GM21786 (cell line): ENCODE results near the gene EVC.
"Not testable (repeated sequence)": the region's sequence is repeated elsewhere in the genome, so short reads cannot be mapped to it uniquely, and the experiment has no call there.

ENCODE experiments used
- ATAC-seq: cut with Tn5 transposase; IDR thresholded peaks from one replicate; pipeline ENCODE4 v1.9.1; 2021; ENCODE audit not compliant: unreplicated experiment

EVC gene

GRCh38 chr4:5708449-5709206 lies 2.4 kb upstream of the EVC start, which contains the start of gene EVC2:
Gene EVC2 (minus strand): TSS chr4:5708559. CDS start chr4:5708513, 46 bp downstream.
- ATAC-seq: no peak

DNA sequence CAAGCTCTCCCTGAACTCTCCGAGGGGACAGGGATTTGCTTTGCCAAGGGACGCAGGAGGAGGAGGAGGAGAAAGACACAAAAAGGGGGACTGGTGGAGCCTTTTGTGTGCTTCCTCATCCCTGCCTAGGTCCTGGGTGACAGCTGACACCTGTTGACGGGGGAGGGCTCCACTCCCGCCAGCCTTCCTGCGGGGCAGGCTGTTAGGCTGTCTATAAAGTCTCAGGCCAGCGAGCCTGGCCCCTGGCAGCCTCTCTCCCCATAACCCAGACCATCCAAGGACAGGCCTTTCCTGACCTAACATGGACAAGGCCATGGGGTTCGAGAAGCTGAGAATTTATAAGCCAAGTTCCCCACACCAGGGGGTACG lies 1.8 kb upstream of the EVC start:
- ATAC-seq: no peak

GRCh38 chr4:5710065-5710960 lies 688 bp upstream of the EVC start:
- ATAC-seq: no peak

GRCh38 chr4:5711479-5712184 lies 631 bp downstream of the EVC start:
- ATAC-seq: no peak

DNA sequence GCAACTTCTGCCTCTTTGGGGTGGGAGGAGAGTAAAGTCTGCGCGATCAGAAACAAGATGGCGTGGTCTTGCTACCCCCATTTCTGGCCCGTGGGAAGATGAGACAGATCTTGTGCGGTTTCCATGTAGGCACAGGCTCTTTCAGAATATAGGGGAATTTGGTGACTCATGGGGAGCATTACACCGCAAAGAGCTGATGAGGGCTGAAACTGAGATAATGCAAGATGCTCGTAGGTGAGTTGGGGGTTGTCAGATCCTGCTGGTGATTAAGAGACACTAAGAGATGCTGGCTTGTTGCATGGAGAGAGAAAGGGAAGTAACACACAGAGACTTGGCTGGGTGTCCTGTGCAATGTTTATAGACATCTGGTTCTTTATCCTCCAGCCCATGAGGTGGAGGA lies 1.5 kb downstream of the EVC start:
- ATAC-seq: no peak

GRCh38 chr4:5712931-5713330 lies 1.9 kb downstream of the EVC start:
- ATAC-seq: no peak

- no peak for ATAC-seq
Measured at GRCh38 chr4:5713861-5714260, 2.9 kb downstream of the EVC start.

DNA sequence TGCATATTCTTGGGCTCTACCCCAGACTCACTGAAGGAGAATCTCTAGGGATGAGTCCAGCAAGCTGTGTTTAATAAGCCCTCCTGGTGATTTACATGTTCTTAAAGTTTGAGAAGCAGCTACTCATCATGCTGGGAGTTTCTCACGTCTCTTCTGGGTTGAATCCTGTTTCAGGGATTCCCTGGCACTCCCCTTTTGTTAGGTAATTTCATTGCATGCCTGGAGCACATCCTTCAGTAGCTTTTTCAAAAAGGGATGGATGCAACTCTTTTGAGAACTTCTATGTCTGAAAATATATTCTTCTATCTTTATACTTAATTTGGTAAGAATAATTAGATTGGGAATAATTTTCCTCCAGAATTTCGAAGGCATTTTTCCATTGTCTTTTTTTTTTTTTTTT lies 4.4 kb downstream of the EVC start:
- ATAC-seq: no peak

DNA sequence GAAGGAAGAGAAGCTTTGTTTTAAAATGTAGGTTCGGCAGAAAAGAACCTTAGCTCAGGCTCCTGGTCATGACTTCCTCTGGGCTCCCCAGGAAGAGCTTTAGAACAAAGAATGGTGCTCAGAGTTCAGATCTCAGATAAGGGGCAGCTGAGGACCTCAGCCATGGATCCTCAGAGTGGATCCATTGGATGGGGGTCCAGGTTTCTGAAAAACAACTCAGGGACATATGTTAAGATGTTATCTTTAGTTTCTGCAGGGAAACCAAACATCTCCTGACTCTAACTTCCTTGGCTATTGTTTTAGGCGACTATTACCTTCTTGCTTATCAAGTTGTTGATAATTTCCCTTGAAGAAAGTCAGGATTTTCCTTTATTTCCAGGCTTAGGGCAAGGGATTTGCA lies 5.4 kb downstream of the EVC start:
- ATAC-seq: no peak

- ATAC-seq: no peak
Measured at GRCh38 chr4:5717449-5718158, 6.6 kb downstream of the EVC start.

DNA sequence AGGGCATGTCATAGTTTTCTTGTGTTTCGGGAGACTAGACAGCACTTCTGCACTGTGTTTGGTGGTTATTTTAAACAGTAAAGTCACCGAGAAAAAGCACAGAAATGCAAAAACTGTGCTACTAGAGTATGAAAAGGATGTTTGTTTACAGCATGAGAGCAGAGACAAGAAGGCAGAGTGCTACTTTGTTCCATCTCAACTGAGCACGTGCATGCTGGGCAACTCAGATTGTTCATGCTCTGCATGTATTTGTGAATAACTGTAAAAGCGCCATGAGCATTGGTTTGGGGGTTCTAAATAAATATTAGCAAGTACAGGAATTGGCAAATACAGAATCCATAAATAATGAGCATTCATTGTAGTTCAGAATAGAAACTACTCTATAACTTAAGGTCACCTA lies 7.4 kb downstream of the EVC start:
- no peak for ATAC-seq

DNA sequence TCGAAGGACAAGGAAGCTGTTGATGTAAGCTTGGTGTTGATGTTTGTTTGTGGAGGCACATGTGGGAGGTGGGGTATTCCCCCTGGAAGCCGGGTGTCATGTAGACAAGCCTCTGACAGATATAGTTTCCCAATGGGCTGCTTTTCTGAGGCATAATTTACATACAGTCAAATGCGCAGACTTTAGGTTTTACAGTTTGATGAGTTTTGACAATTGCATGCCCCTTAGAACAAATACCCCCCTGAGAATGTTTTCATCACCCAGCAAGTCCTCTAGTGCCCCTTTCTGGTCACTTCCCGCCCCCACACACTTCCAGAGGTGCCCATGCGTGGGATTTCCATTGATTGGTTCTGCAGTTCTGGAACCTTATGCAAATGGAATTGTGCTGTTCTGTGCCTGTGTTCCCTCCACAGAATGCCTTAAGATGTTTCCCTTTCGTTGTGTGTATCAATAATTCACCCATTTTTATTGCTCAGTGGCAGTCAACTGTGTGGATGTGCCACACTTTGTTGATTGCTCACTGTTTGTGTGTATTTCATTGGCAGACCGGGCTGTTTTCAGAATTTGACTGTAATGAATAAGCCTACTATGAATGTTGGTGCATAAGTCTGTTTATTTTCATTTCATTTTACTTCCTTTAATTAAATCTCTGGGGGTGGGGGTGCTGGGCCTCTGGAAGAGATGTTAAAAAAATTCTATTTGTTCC lies 8.5 kb downstream of the EVC start:
- no peak for ATAC-seq

- ATAC-seq: no peak
Measured at GRCh38 chr4:5720157-5720850, 9.3 kb downstream of the EVC start.

DNA sequence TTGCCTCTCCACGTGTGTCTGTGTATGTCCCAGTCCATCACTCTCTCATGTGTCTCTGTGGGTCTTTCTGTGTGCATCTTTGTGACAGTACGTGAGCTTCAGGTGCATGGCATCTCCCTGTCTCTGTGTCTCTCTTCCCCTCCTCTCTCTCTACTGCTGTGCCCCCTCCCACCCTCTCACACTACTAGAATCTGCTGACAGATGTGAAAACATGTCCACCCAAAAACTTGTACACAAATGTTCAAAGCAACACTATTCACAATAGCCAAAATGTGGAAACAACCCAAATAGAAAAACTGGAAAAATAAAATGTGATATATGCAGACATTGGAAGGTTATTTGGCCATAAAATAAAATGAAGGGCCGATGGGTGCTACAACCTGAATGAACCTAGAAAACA lies 10.0 kb downstream of the EVC start:
- ATAC-seq: no peak

GRCh38 chr4:5721923-5722322 lies 10.9 kb downstream of the EVC start:
- ATAC-seq: no peak

DNA sequence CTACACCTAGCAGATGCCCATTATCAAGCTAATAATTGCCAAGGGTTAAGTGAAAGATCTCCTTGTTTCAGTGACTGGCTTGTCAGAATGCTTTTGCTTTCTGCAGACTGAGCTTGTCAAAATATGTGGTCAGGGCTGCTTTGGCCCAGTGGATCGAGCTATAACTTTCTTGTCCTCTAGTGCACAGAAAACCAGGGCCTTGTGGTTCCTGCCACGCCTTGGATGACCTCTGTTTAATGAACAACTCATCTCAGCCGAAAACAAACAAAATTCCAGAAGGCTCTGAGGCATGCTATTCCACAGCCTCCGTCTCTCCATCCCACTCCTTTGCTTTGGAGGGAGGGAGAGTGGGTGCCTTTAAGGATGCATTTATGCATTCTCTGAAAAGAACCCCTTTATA lies 11.3 kb downstream of the EVC start:
- ATAC-seq: no peak

- ATAC-seq: no peak
Measured at GRCh38 chr4:5724377-5724776, 13.4 kb downstream of the EVC start.

DNA sequence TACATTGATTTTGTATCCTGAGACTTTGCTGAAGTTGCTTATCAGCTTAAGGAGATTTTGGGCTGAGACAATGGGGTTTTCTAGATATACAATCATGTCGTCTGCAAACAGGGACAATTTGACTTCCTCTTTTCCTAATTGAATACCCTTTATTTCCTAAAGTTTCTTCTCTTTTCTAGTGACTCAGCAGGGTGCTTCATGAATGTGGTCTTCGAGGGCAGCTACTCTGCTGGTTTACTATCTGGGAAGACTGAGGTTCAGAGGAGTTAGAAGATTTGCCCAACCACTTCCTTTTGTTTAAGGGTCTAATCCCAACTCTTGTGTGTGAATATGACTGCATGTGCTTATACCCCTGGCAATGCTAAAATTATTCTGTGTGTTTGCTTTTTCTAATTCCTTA lies 17.4 kb downstream of the EVC start:
- not testable (repeated sequence) for ATAC-seq

DNA sequence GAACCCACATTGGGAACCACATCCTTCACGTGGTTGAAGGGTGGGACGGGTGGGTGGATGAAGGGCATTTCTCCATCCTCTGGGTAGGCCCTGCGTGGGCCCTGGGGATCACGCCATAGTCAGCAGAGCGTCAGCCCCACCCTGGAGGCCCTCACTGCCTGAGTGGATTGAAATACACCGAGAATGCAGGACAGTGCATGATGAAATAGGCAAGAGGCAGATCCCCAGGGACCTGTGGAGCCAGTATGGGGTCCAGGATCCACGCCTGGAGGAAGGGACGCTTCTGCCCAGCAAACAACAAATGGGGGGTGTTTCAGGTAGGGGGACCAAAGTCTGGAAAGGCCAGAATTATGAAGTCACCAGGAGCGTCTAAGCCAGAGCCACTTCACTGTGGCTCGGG lies 19.4 kb downstream of the EVC start:
- no peak for ATAC-seq
